ENCODE measurements around the gene KCNQ1.

GRCh38 chr11:2888266-2888968, 443.6 kb downstream of the KCNQ1 start:
- TF ChIP-seq POLR2A (IDR thresholded peaks at IDR 0.05; ENCODE audit: low read length), result no peak
- no peak for TF ChIP-seq GATA1 (IDR thresholded peaks at IDR 0.05; ENCODE audit: low read depth, low read length)
